Ectodermal cell (in vitro differentiated cells): ENCODE measurements around the gene VAV2.

Experiments
- H3K27ac ChIP-seq: 2 replicates; pipeline ENCODE4 v1.7.0; 2013; ENCODE audit warnings: mild to moderate bottlenecking, low read depth, low read length; ENCODE audit not compliant: insufficient read depth, poor library complexity, severe bottlenecking
- H3K27me3 ChIP-seq: 2 replicates; pipeline ENCODE4 v1.7.0; 2013; ENCODE audit warnings: mild to moderate bottlenecking, low read length; ENCODE audit not compliant: insufficient read depth, control insufficient read depth, poor library complexity, severe bottlenecking
- H3K36me3 ChIP-seq: one replicate; pipeline ENCODE4 v1.7.0; 2013; ENCODE audit warnings: low read length; ENCODE audit not compliant: control insufficient read depth, insufficient read depth
- H3K4me1 ChIP-seq: one replicate; pipeline ENCODE4 v1.7.0; 2013; ENCODE audit warnings: low read length; ENCODE audit not compliant: control insufficient read depth, insufficient read depth
- H3K4me3 ChIP-seq: 2 replicates; pipeline ENCODE4 v1.7.0; 2013; ENCODE audit warnings: low read depth, low read length, control low read depth; ENCODE audit not compliant: insufficient read depth
- H3K9me3 ChIP-seq: 2 replicates; pipeline ENCODE4 v1.7.0; 2013; ENCODE audit warnings: mild to moderate bottlenecking, low read length, moderate library complexity; ENCODE audit not compliant: control insufficient read depth
- WGBS, 2 experiments: methylation state at CpG; one replicate each; pipeline ENCODE4 v1.1.7; 2013; ENCODE audit warnings: missing lambda C conversion rate in 2 of 2; 5-methylcytosine and 5-hydroxymethylcytosine counted together

The VAV2 gene

DNA sequence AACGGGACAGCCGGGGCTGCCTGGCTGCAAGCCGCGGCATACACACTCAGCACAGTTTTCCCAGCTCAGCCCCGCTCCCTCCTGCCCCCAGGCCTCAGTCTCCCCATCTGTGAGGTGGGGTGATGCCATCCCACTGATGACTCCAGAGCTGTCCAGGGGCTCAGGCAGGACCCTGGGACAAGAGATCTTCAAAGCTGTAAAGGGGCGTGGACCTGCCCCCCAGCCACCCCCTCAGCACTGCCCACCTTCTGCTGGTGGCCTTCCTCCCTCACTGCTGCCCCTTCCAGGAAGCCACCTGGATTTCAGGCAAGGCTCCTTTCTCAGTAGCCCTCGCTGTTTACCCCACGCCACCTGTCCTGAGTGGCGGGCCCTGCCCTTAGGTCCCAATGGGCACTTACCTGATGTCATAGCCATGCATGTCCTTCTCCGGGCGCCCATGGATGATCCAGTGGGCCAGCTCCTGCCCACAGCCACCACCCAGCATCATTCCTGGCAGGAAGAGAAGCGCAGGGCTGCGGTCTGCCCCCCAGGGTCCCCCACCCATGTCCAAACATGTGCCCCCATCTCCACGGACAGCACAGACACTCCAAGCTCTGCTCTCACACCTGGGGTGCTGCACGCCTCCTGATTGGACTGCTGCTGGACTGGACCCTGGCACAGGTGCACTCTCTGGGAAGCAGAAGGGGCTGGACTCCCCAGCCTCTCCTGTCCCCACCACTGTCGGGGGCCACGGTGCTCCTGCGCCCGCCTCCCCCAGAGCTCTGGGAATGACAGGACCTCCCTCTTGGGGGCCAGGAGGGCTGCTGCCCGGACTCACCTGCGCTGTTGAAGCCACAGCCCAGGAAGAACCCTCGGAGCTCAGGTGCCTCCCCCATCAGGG lies 279.7 kb downstream of the VAV2 start:
- peaks cover 18% of the 10 kb centered on the region for H3K4me1 ChIP-seq
- WGBS, 2 experiments: 93 to 94% methylated on average over 22 of the region's 22 CpGs

More for the DNA sequence above, 279.7 kb downstream of the VAV2 start:
- Histone ChIP-seq H3K4me3 (no peak overlapping the region), H3K36me3 (no peaks in the 10 kb centered on the region), H3K27ac (no peak overlapping the region), H3K9me3 (no peaks in the 10 kb centered on the region), H3K27me3 (no peaks in the 10 kb centered on the region)
